ENCODE data around the gene GRIK4.
"Not testable (repeated sequence)": the region's sequence is repeated elsewhere in the genome, so short reads cannot be mapped to it uniquely, and the experiment has no call there.

GRIK4 gene

DNA sequence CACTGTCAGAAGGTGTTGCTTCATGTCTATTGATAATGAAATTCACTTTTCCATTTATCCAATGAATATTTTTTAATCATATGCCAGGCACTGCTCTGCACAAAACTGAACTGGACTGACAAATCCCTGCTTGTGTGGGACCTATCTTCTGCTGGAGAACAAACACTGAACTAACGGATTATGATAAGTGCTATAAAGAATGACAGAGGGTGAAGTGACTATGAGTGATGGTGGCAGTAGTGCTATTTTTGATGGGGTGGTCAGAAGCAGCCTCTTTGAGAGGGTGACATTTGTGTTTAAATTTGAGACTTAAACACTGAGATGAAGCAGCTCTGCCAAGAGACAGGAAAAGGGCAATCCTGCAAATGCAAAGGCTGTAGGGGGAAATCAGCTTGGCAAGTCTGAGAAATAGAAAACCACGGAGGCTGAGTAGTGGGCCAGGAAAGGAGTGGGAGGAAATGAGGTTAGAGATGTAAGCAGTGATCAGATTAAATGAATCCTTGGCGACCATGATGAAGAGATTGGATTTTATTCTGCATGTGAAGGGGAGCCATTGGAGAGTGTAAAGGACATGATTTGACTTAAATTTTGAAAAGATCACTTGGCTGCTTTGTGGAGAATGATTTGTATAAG, 518.4 kb downstream of the GRIK4 start:
- DNase-seq = no peak

DNA sequence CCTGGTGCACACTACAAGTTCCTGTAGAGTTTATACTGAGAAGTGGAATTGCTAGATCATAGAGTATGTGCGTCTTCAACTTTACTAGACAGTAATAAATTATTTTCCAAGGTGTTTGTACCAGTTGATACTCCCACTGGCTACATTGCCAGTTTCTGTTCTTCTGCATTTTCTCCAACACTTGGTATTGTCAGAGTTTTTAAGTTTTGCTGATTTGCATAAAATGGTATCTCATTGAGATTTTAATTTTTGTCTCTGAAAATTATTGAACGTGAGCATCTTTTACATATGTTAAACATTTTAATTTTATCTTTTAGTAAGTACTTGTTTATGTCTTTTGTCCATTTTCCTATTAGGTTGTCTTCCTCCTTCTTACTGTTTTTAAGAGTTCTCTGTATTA, 519.6 kb downstream of the GRIK4 start:
- no peak for DNase-seq

DNA sequence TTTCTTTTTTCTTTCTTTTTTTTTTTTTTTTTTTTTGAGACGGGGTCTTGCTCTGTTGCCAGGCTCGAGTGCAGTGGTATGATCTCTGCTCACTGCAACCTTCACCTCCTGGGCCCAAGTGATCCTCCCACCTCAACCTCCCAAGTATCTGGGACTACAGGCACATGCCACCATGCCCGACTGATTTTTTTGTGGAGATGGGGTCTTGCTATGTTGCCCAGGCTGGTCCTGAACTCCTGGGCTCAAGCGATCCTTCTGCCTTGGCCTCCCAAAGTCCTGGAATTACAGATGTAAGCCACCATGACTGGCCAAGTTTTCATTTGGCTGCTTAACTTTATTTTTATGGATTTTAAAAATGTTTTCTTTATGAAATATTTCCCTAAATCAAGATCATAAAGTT, 520.1 kb downstream of the GRIK4 start:
- DNase-seq = not testable (repeated sequence)

DNA sequence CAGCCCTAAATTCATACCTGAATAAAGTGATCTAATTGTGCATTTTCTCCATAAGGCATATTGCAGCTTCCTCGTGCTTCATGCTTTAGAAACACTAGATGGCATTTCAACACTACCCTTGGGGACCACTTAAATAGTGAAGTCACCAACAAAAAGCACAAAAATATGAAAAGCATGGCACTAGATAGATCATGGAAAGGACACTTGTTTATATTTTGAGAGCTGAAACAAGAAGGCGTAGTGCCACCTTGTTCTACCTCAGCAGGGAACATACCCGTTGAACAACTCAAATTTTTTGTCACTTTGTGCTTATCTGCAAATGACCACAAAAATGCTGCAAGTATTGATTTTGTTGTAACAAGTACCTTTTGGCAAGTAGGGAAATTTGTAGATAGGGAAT, 521.0 kb downstream of the GRIK4 start:
- no peak for DNase-seq

DNA sequence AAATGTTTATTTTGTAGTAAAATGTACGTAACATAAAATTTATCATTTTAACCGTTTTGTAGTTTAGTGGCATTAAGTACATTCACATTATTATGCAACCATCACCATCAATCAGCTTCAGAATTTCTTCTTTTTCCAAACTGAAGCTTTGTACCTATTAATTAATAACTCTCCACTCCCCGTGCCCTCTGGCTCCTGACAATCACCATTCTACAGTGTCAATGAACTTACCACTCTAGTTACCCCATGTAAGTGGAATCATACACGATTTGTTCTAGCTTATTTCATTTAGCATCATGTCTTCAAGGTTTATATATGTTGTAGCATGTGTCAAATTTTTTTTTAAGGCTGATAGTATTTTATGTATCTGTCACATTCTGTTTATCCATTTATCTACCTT, 522.1 kb downstream of the GRIK4 start:
- DNase-seq = no peak

DNA sequence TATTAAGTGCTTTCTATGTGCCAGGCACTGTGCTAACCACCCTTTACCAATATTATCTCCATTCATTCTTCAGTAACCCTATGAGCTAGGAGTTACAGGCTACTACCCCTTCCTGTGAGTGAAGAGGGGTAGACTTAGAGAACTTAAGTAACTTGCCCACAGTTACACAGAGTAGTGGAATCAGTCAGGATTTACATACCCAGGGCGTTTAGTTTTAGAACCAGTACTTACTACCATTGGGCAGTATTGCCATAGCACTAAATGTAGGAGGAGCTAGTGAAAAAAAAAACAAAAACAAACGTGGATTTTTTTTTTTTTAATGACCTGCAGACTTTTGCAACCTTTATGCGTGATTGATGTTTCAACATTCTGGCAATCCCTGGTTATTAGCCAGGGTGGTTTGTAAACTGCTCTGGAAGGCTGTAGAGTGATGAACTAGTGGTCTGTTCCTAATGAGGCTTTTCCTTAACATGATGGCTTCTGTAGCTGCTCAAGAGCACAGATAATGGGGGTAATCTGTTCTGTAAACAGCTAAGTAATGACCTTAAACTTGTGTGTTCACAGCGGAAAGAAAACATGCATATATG, 523.7 kb downstream of the GRIK4 start:
- DNase-seq = peak; percentile 23

DNA sequence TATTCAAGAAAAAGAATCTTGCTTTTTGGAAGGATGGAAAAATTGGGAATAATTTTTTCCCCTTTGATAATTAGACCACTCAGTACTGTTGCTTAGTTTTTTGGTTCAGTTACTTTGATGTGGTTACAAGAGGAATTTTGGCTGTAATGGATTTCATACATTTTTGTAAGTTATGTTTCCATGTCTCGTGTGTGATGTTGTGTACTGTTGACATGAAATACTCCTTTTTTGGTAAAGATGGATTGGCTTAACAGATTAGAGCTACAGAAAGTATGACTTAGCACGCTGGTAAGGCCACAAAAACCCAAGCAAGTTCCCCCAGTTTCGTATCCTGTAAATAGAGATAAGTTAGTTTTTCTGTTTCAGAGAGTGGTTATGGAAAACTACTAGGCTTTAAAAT, 524.2 kb downstream of the GRIK4 start:
- DNase-seq = no peak

DNA sequence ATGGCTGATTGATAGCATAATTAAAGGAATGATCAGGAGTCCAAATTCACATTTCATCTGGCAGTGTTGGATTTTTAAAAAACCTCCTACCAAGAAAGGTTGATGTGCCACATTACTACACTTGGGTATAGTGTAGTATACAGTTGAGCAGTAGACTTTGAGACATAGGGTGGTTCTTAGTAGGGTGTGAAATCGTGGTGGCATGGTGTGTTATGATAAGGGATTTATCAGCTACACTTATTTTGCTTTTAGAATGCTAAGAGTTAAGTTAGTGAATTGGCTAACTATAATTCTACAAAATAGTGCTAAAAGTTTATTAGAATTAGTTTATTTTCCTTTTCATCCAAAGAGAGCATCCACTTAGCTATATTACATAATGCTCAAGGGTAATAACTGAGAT, 525.5 kb downstream of the GRIK4 start:
- DNase-seq = no peak
